OCI-LY1 (cell line): ENCODE measurements around the gene UFSP2.

Experiments used
- CTCF ChIP-seq: fragments of 200-600 bp; sonication (generic), shearing (Covaris generic); IDR thresholded peaks from 2 replicates; pipeline ENCODE4 v1.5.1; 2017; ENCODE audit warnings: mild to moderate bottlenecking, antibody characterized with exemption, low read length, moderate library complexity, mixed read lengths
- EZH2 ChIP-seq: fragments of 200-600 bp; sonication (generic), shearing (Covaris generic); IDR thresholded peaks from 2 replicates; pipeline ENCODE4 v1.8.0; 2017; ENCODE audit warnings: borderline replicate concordance, mixed run types, mild to moderate bottlenecking, antibody characterized with exemption, low read length, moderate library complexity, mixed read lengths

DNA sequence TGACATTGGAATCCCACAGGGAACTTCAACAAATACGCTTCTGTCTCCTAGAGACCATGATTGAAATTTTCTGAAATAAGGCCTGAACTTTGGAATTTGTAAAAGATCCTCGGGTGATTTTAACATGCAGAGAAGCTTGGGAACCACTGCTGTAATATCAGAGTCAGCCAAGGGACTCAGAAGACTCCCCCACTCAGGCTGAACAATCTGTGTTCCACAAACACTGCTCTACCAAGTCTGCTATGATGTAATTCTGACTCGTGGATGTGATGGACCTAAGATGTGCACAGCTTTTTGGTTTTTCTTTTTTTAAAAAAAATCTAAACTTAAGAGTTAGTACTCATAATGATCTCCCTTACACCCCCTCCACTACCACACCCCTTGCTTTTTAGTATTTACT is 56.0 kb downstream of the UFSP2 start:
- TF ChIP-seq EZH2: no peak
- TF ChIP-seq CTCF: no peak
